PFSK-1 (cell line): ENCODE data around the gene FGF14.

Source experiments
- FOXP2 ChIP-seq: optimal IDR thresholded peaks from 2 replicates; pipeline ENCODE3; 2011; ENCODE audit warnings: borderline replicate concordance, control low read depth, inconsistent platforms; ENCODE audit not compliant: insufficient read depth; ENCODE audit errors: extremely low read length, extremely low read depth
- POLR2AphosphoS5 ChIP-seq: IDR thresholded peaks from 2 replicates; pipeline ENCODE4 v1.6.1; 2012; ENCODE audit warnings: low read depth, mild to moderate bottlenecking, control low read depth, low read length, moderate library complexity
- REST ChIP-seq, 2 experiments: IDR thresholded peaks; 2 replicates each; pipeline versions ENCODE4 v1.6.1 to v1.8.0; 2011 to 2012; ENCODE audit warnings: low read depth in 2 of 2, low read length in 2 of 2, control low read depth in 1 of 2, inconsistent platforms in 1 of 2, mild to moderate bottlenecking in 1 of 2, moderate library complexity in 1 of 2; ENCODE audit not compliant: insufficient read depth in 1 of 2
- SIN3A ChIP-seq: IDR thresholded peaks from 2 replicates; pipeline ENCODE4 v1.6.1; 2012; ENCODE audit warnings: mild to moderate bottlenecking, low read length, moderate library complexity, borderline replicate concordance; ENCODE audit not compliant: insufficient read depth
- TAF1 ChIP-seq: IDR thresholded peaks from 2 replicates; pipeline ENCODE4 v1.6.1; 2012; ENCODE audit warnings: low read length, control low read depth, borderline replicate concordance; ENCODE audit not compliant: insufficient read depth

FGF14 gene

DNA sequence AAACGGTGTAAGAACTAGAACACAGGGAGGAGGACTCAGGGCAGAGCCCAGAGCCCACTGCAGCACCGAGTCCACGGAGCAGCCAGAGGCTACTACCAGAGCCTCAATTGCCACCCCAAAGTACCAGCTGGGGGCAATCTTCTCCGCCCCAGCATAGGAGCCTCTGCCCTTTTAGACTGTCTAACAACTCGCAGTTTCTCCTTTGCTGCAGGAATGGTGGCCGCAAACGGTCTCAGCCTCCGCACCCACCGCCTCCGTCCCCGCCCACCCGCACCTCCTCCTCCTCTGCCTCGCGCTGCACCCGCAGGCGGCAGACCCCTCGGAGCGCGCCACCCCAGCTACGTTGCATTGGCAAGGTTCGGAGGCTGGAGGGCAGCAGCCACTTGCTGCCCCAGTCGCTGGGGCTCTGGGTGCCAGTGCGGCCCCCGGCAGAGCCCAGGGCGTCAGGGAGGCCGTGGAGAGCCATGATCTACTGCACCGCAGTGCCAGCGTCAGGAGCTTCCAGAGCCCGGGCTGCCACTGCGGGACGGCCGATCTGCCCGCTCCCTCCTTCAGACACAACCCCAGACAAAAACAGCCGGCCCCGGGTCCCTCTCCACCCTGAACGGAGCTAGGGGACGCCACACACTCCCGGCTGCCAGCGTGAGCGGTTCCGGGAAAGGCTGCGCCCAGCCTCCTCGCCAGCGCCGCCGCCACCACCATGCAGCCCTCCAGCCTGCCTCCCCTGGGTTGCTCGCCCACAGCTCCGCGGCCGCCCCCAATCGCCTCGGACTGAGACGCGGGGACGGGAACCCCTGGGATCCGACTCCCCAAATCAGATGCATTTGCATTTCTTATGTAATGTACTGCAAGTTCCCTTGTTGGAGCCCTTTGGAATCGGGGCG, 1.8 kb downstream of the FGF14 start:
- TF ChIP-seq REST (IDR thresholded peaks at IDR 0.05; ENCODE audit: insufficient read depth in 1 of 2, low read depth in 2 of 2, low read length in 2 of 2) (no peak), TAF1 (no peak), SIN3A (no peak), FOXP2 (no peak), POLR2AphosphoS5 (no peak)

DNA sequence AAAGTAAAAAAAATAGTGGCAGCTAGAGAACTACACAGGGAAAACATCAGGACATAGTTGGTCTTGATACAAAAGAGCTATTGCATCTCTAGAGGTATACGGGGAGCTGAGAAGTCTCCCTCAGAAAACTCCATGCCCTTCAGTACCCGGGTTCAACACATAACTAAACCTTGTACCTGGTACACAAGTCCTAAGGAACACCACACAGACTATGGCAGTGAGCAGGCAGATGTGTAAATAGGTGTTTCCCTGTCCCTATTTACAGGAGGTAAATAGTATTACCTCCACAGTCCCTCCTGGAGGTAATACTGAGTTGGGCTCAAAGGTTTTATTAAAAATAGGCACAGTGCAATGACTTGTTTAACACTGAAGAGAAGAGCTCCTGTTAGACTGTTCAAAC, 5.9 kb downstream of the FGF14 start:
- TF ChIP-seq TAF1 (no peak), POLR2AphosphoS5 (no peak), REST (IDR thresholded peaks at IDR 0.05; ENCODE audit: insufficient read depth in 1 of 2, low read depth in 2 of 2, low read length in 2 of 2) (no peak), FOXP2 (no peak), SIN3A (no peak)

DNA sequence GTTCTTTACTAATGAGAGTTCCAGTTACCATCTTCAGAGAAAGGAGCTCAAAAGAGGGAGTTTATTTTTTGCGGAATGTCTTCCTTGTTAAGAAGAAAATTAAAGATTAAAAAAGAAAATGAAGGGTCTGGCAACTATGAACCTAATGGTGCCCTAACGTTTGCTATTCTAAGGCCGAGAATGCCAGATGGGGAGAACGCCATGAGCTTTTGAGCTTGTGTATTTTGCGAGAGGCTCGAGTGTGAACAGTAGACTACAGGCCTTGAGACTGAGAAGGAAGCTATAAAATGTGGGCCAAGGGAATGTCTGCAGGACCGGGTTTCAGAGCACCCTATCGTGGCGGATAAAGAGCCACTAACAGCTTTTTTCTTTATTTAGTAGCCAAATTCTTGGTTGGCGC, 6.7 kb downstream of the FGF14 start:
- TF ChIP-seq TAF1: no peak
- TF ChIP-seq POLR2AphosphoS5: no peak
- TF ChIP-seq SIN3A: no peak
- TF ChIP-seq FOXP2: no peak
- no peak for TF ChIP-seq REST (IDR thresholded peaks at IDR 0.05; ENCODE audit: insufficient read depth in 1 of 2, low read depth in 2 of 2, low read length in 2 of 2)

- TF ChIP-seq POLR2AphosphoS5 (no peak), REST (IDR thresholded peaks at IDR 0.05; ENCODE audit: insufficient read depth in 1 of 2, low read depth in 2 of 2, low read length in 2 of 2) (no peak), FOXP2 (no peak), TAF1 (no peak), SIN3A (no peak)
Observed at GRCh38 chr13:102394158-102395053, 7.4 kb downstream of the FGF14 start.
